PC-9 (cell line): ENCODE results near the gene FAT1. TPM values are rescaled to one million over a fixed set of nuclear protein-coding genes. Genes with fewer than 3 reads are reported as not detected.

ENCODE experiments used
- BruUV-seq: library from RNA; stranded (reverse); fragments of 400-500 nt; replicated peaks from 2 replicates; lab custom pipeline; 2021; lab: Mats Ljungman, UMichigan
- CTCF ChIA-PET: fragments of 300-600 bp; sonication (Branson Sonifier 250); formaldehyde crosslinking; loops from one replicate; lab custom pipeline; 2022; ENCODE audit warnings: antibody characterized with exemption; lab: Charles Lee
- POLR2A ChIA-PET: fragments of 300-600 bp; sonication (Branson Sonifier 250); formaldehyde crosslinking; loops from one replicate; lab custom pipeline; 2022; ENCODE audit warnings: antibody characterized with exemption; ENCODE audit not compliant: unreplicated experiment; lab: Charles Lee
- DNase-seq, 2 experiments: peaks; one replicate each; pipeline versions ENCODE4 v3.0.0 to v3.0.0-alpha.2; 2015 to 2022; ENCODE audit warnings: mixed read lengths in 1 of 2
- H2AFZ ChIP-seq: fragments of 200-600 bp; sonication (generic); 2 replicates; pipeline ENCODE4 v1.8.1; 2017; ENCODE audit warnings: antibody characterized with exemption
- H3F3A ChIP-seq: fragments of 200-600 bp; sonication (generic); 2 replicates; pipeline ENCODE4 v1.8.1; 2017; ENCODE audit warnings: antibody characterized with exemption, mild to moderate bottlenecking, low read depth; ENCODE audit not compliant: insufficient read depth
- H3K27ac ChIP-seq: fragments of 200-600 bp; sonication (generic); 2 replicates; pipeline ENCODE4 v1.6.1; 2016; ENCODE audit warnings: mixed run types
- H3K27me3 ChIP-seq: fragments of 200-600 bp; sonication (generic); 2 replicates; pipeline ENCODE4 v1.6.1; 2016; ENCODE audit warnings: low read depth, mixed run types; ENCODE audit not compliant: insufficient read depth
- H3K36me3 ChIP-seq: fragments of 200-600 bp; sonication (generic); 2 replicates; pipeline ENCODE4 v1.6.1; 2016; ENCODE audit warnings: low read depth, mixed run types
- H3K4me1 ChIP-seq: fragments of 200-600 bp; sonication (generic); replicated peaks from 2 replicates; pipeline ENCODE4 v1.6.1; 2016; ENCODE audit warnings: mixed run types; ENCODE audit not compliant: insufficient read depth
- H3K4me2 ChIP-seq: fragments of 200-600 bp; sonication (generic); 2 replicates; pipeline ENCODE4 v1.6.1; 2017; ENCODE audit warnings: mixed run types
- H3K4me3 ChIP-seq: fragments of 200-600 bp; sonication (generic); 2 replicates; pipeline ENCODE4 v1.6.1; 2016; ENCODE audit warnings: mixed run types
- H3K79me2 ChIP-seq: fragments of 200-600 bp; sonication (generic); 2 replicates; pipeline ENCODE4 v1.6.1; 2017; ENCODE audit warnings: low read depth, mixed run types
- H3K9me2 ChIP-seq: fragments of 200-600 bp; sonication (generic); 2 replicates; pipeline ENCODE4 v1.8.1; 2017; ENCODE audit warnings: mild to moderate bottlenecking; ENCODE audit not compliant: insufficient read depth
- H3K9me3 ChIP-seq: fragments of 200-600 bp; sonication (generic); 2 replicates; pipeline ENCODE4 v1.8.1; 2016; ENCODE audit warnings: low read depth; ENCODE audit not compliant: insufficient read depth
- H4K20me1 ChIP-seq: fragments of 200-600 bp; sonication (generic); 2 replicates; pipeline ENCODE4 v1.8.1; 2017; ENCODE audit not compliant: insufficient read depth
- CTCF ChIP-seq: fragments of 200-600 bp; sonication (generic); conservative IDR thresholded peaks from 2 replicates; pipeline ENCODE4 v1.6.1; 2017; ENCODE audit warnings: mixed run types, antibody characterized with exemption, mild to moderate bottlenecking, moderate library complexity
- EZH2 ChIP-seq: fragments of 200-600 bp; sonication (generic); IDR thresholded peaks from 2 replicates; pipeline ENCODE4 v1.8.0; 2017; ENCODE audit warnings: antibody characterized with exemption, low read depth
- intact Hi-C: fragments of 100-400 bp; cut with micrococcal nuclease; formaldehyde crosslinking; loops from one replicate; pipeline ENCODE4 v1.10.0; 2022; ENCODE audit not compliant: unreplicated experiment
- total RNA-seq: library from RNA; stranded (reverse); gene quantifications from 2 replicates; pipeline ENCODE4 v1.2.3, GENCODE V29; 2021

FAT1 gene
- total RNA-seq, 1 experiment from 2014 or later = 73.2 TPM

- Histone ChIP-seq H3K79me2 (no peaks in the 10 kb centered on the region), H3K27ac (no peak overlapping the region), H3K9me2 (no peaks in the 10 kb centered on the region), H3K4me3 (no peak overlapping the region), H3F3A (no peaks in the 10 kb centered on the region), H2AFZ (no peak overlapping the region), H3K27me3 (no peaks in the 10 kb centered on the region), H4K20me1 (no peaks in the 10 kb centered on the region), H3K9me3 (no peaks in the 10 kb centered on the region), H3K4me2 (no peak overlapping the region), H3K36me3 (no peaks in the 10 kb centered on the region), H3K4me1 (no peaks in the 10 kb centered on the region)
- POLR2A ChIA-PET = no interaction called here
- CTCF ChIA-PET = no interaction called here
- DNase-seq = no peak
- no TSS peak for BruUV-seq
- TF ChIP-seq CTCF (no peak), EZH2 (no peak)
- intact Hi-C loops = loop anchor here (2.0 to 5.0 kb wide), 2 partner anchors 114 to 223 kb away; no protein-coding TSS in a partner anchor
Measured at GRCh38 chr4:186586205-186586604, 137.5 kb downstream of the FAT1 start.

- no peak overlapping the region for H3K4me3 ChIP-seq
- no peaks in the 10 kb centered on the region for H3K4me1 ChIP-seq
- no peaks in the 10 kb centered on the region for H3F3A ChIP-seq
- H3K27ac ChIP-seq = no peak overlapping the region
- ChIA-PET POLR2A (no interaction called here), CTCF (no interaction called here)
- H3K9me3 ChIP-seq = no peaks in the 10 kb centered on the region
- no peak for DNase-seq
- intact Hi-C loops = loop anchor here (5.0 kb wide), 1 partner anchor 113 kb away; no protein-coding TSS in a partner anchor
- H3K4me2 ChIP-seq = no peak overlapping the region
- no peaks in the 10 kb centered on the region for H3K27me3 ChIP-seq
- BruUV-seq = no TSS peak
- TF ChIP-seq EZH2 (no peak), CTCF (no peak)
- H4K20me1 ChIP-seq = no peaks in the 10 kb centered on the region
- H3K79me2 ChIP-seq = no peaks in the 10 kb centered on the region
- H3K36me3 ChIP-seq = no peaks in the 10 kb centered on the region
- no peaks in the 10 kb centered on the region for H3K9me2 ChIP-seq
- no peak overlapping the region for H2AFZ ChIP-seq
Measured at GRCh38 chr4:186584912-186585311, 138.7 kb downstream of the FAT1 start.

- Histone ChIP-seq H3K4me1 (no peaks in the 10 kb centered on the region), H3K27me3 (no peaks in the 10 kb centered on the region), H4K20me1 (no peaks in the 10 kb centered on the region), H3K9me2 (no peaks in the 10 kb centered on the region), H3K27ac (no peak overlapping the region), H3K4me3 (no peak overlapping the region), H3K9me3 (no peaks in the 10 kb centered on the region), H3K36me3 (no peaks in the 10 kb centered on the region), H3F3A (no peaks in the 10 kb centered on the region), H2AFZ (no peak overlapping the region), H3K4me2 (no peak overlapping the region), H3K79me2 (no peaks in the 10 kb centered on the region)
- intact Hi-C loops = no loop called here
- DNase-seq = no peak
- CTCF ChIA-PET = no interaction called here
- BruUV-seq = no TSS peak
- POLR2A ChIA-PET = no interaction called here
- TF ChIP-seq CTCF (no peak), EZH2 (no peak)
Measured at GRCh38 chr4:186581421-186581820, 142.2 kb downstream of the FAT1 start.
